SU-DHL-6 (cell line): ENCODE results near the gene CDK6.
"Not testable (repeated sequence)": the region's sequence is repeated elsewhere in the genome, so short reads cannot be mapped to it uniquely, and the experiment has no call there.

ENCODE experiments used
- H2AFZ ChIP-seq: fragments of 200-600 bp; sonication (generic); 2 replicates; pipeline ENCODE4 v1.6.1; 2014; ENCODE audit warnings: low read depth, mild to moderate bottlenecking, moderate library complexity, mixed read lengths, antibody characterized with exemption, low read length; ENCODE audit not compliant: severe bottlenecking
- H3F3A ChIP-seq: fragments of 200-600 bp; shearing (Covaris generic); 2 replicates; pipeline ENCODE4 v1.6.0; 2016; ENCODE audit warnings: antibody characterized with exemption, mild to moderate bottlenecking; ENCODE audit not compliant: insufficient read depth
- H3K27ac ChIP-seq: fragments of 200-600 bp; sonication (generic); 2 replicates; pipeline ENCODE4 v1.5.1; 2016; ENCODE audit warnings: low read depth, mild to moderate bottlenecking, low read length, moderate library complexity, mixed read lengths
- H3K27me3 ChIP-seq: fragments of 200-600 bp; sonication (generic), shearing (Covaris generic); 2 replicates; pipeline ENCODE4 v1.6.0; 2014; ENCODE audit warnings: mild to moderate bottlenecking, low read length
- H3K36me3 ChIP-seq: fragments of 200-600 bp; sonication (generic); 2 replicates; pipeline ENCODE4 v1.6.1; 2014; ENCODE audit warnings: mild to moderate bottlenecking, low read length, mixed read lengths
- H3K4me2 ChIP-seq: fragments of 300-600, 200-600 bp; shearing (Covaris generic), sonication (generic); 2 replicates; pipeline ENCODE4 v1.6.0; 2014; ENCODE audit warnings: low read length, low read depth, mild to moderate bottlenecking; ENCODE audit not compliant: poor library complexity, severe bottlenecking
- H3K4me3 ChIP-seq: fragments of 200-600 bp; sonication (generic); 2 replicates; pipeline ENCODE4 v1.5.1; 2014; ENCODE audit warnings: antibody characterized with exemption, low read length, mild to moderate bottlenecking, mixed read lengths; ENCODE audit not compliant: insufficient read depth, poor library complexity, severe bottlenecking
- H3K79me2 ChIP-seq: fragments of 200-600 bp; sonication (generic); 2 replicates; pipeline ENCODE4 v1.6.1; 2014; ENCODE audit warnings: mild to moderate bottlenecking, low read length, moderate library complexity; ENCODE audit not compliant: insufficient read depth
- H3K9ac ChIP-seq: fragments of 200-600 bp; sonication (generic); 2 replicates; pipeline ENCODE4 v1.7.0; 2014; ENCODE audit warnings: mild to moderate bottlenecking, low read length
- H3K9me2 ChIP-seq: fragments of 200-600 bp; sonication (generic); replicated peaks from 2 replicates; pipeline ENCODE4 v1.6.1; 2014; ENCODE audit warnings: low read length; ENCODE audit not compliant: insufficient read depth
- H3K9me3 ChIP-seq: fragments of 200-600 bp; sonication (generic); 2 replicates; pipeline ENCODE4 v1.6.1; 2014; ENCODE audit warnings: low read length, mixed read lengths; ENCODE audit not compliant: insufficient read depth
- H4K20me1 ChIP-seq: fragments of 200-600 bp; sonication (generic); 2 replicates; pipeline ENCODE4 v1.6.1; 2014; ENCODE audit warnings: low read depth, mild to moderate bottlenecking, antibody characterized with exemption, low read length, moderate library complexity, mixed read lengths
- CTCF ChIP-seq: fragments of 200-600 bp; sonication (generic); IDR thresholded peaks from one replicate; pipeline ENCODE4 v1.5.1; 2017; ENCODE audit warnings: antibody characterized with exemption, mild to moderate bottlenecking, low read length, moderate library complexity; ENCODE audit not compliant: insufficient read depth, poor library complexity, severe bottlenecking
- EZH2phosphoT487 ChIP-seq: fragments of 200-600 bp; sonication (generic), shearing (Covaris generic); conservative IDR thresholded peaks from 2 replicates; pipeline ENCODE4 v1.6.1; 2018; ENCODE audit warnings: mild to moderate bottlenecking, antibody characterized with exemption, low read length, moderate library complexity, mixed read lengths

The CDK6 gene

GRCh38 chr7:92761391-92762097, 74.8 kb downstream of the CDK6 start:
- H3K36me3 ChIP-seq, result no peaks in the 10 kb centered on the region
- H3K4me2 ChIP-seq, result no peak overlapping the region

GRCh38 chr7:92758796-92759431, 77.5 kb downstream of the CDK6 start:
- H2AFZ ChIP-seq, result no peak overlapping the region
- H4K20me1 ChIP-seq, result no peaks in the 10 kb centered on the region
- H3K9me2 ChIP-seq, result no peaks in the 10 kb centered on the region
- no peaks in the 10 kb centered on the region for H3K9me3 ChIP-seq
- H3K27ac ChIP-seq, result no peak overlapping the region
- no peaks in the 10 kb centered on the region for H3K27me3 ChIP-seq
- no peak for TF ChIP-seq EZH2phosphoT487
- H3K4me2 ChIP-seq, result no peak overlapping the region
- no peaks in the 10 kb centered on the region for H3K79me2 ChIP-seq
- no peaks in the 10 kb centered on the region for H3F3A ChIP-seq
- no peaks in the 10 kb centered on the region for H3K36me3 ChIP-seq
- no peak overlapping the region for H3K9ac ChIP-seq
- H3K4me3 ChIP-seq, result no peak overlapping the region

More at GRCh38 chr7:92761391-92762097, 74.8 kb downstream of the CDK6 start:
- Histone ChIP-seq H3K9me2 (no peaks in the 10 kb centered on the region), H3K79me2 (no peaks in the 10 kb centered on the region), H3F3A (no peaks in the 10 kb centered on the region), H4K20me1 (no peaks in the 10 kb centered on the region), H3K9ac (no peak overlapping the region), H3K27ac (no peak overlapping the region), H2AFZ (no peak overlapping the region), H3K27me3 (no peaks in the 10 kb centered on the region), H3K9me3 (no peaks in the 10 kb centered on the region), H3K4me3 (no peak overlapping the region)
- TF ChIP-seq EZH2phosphoT487 (no peak), CTCF (no peak)

- H3K9me3 ChIP-seq, H3K36me3 ChIP-seq, H3F3A ChIP-seq, H3K4me2 ChIP-seq, H3K4me3 ChIP-seq, H3K79me2 ChIP-seq, H4K20me1 ChIP-seq, H3K9me2 ChIP-seq, H3K27ac ChIP-seq, H3K9ac ChIP-seq, H2AFZ ChIP-seq, H3K27me3 ChIP-seq: not testable (repeated sequence)
Observed at GRCh38 chr7:92757311-92757910, 79.0 kb downstream of the CDK6 start.

GRCh38 chr7:92755680-92756079, 80.7 kb downstream of the CDK6 start:
- no peak overlapping the region for H2AFZ ChIP-seq
- H3F3A ChIP-seq, result no peaks in the 10 kb centered on the region
- no peaks in the 10 kb centered on the region for H3K27me3 ChIP-seq
- no peak overlapping the region for H3K9ac ChIP-seq
- H3K4me3 ChIP-seq, result no peak overlapping the region
- H3K9me2 ChIP-seq, result no peaks in the 10 kb centered on the region
- H3K27ac ChIP-seq, result no peak overlapping the region
- no peaks in the 10 kb centered on the region for H4K20me1 ChIP-seq
- no peaks in the 10 kb centered on the region for H3K36me3 ChIP-seq
- H3K79me2 ChIP-seq, result no peaks in the 10 kb centered on the region
- no peak overlapping the region for H3K4me2 ChIP-seq
- TF ChIP-seq CTCF, result no peak
- TF ChIP-seq EZH2phosphoT487, result no peak
- H3K9me3 ChIP-seq, result no peaks in the 10 kb centered on the region
